HG03097 (cell line): ENCODE data around the gene PRKCB.

ENCODE experiments used
- ATAC-seq: cut with Tn5 transposase; IDR thresholded peaks from one replicate; pipeline ENCODE4 v1.9.1; 2021; ENCODE audit not compliant: unreplicated experiment, low FRiP score

The PRKCB gene

DNA sequence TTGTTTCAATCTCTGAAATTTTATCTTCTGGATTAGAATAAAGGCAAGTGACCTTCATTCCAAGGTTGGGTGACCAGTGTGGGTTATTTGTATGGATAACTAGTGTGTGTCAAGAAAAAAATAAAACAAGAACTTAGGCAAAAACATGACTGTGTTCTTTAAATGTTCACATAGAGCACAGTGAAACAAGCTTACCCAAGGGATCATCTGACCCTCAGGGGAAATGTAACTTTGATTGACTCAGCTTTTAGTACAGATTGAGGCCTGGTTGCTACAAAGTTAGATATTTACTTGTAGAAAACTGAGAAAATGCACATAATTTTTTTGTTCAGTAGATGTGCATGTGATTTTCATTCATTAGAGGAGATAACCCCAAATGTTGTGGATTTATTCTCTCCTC lies 427.0 kb downstream of the PRKCB start:
- no peak for ATAC-seq
